SKM-1 treated with dmso at 0.1 percent for 144 hours (cell line): ENCODE data around the gene MCRIP2.
"Not testable (repeated sequence)": the region's sequence is repeated elsewhere in the genome, so short reads cannot be mapped to it uniquely, and the experiment has no call there.

ENCODE experiments used
- DNase-seq: peaks from one replicate; lab custom pipeline; 2025; ENCODE audit not compliant: unreplicated experiment; lab: John Stamatoyannopoulos, UW

Gene MCRIP2

GRCh38 chr16:679814-680624, 38.4 kb downstream of the MCRIP2 start, which contains the start of gene STUB1:
Gene STUB1, plus strand, starts transcription at chr16:680410. Its CDS starts 116 bp downstream, at chr16:680526.
- peak; percentile 67 for DNase-seq

GRCh38 chr16:680625-680945, 39.0 kb downstream of the MCRIP2 start:
- DNase-seq: no peak

- peak; percentile 14 for DNase-seq
Observed at GRCh38 chr16:680967-681745, 39.5 kb downstream of the MCRIP2 start.

GRCh38 chr16:681746-682427, 40.3 kb downstream of the MCRIP2 start:
- DNase-seq: no peak

- no peak for DNase-seq
Observed at GRCh38 chr16:682493-683395, 41.1 kb downstream of the MCRIP2 start.

- no peak for DNase-seq
Observed at GRCh38 chr16:683396-684070, 41.9 kb downstream of the MCRIP2 start.

- peak; percentile 87 for DNase-seq
Observed at GRCh38 chr16:684071-684794, 42.6 kb downstream of the MCRIP2 start, which contains the start of gene JMJD8. Gene JMJD8, minus strand, starts transcription at chr16:684334. Its CDS starts 15 bp downstream, at chr16:684319.

- DNase-seq: no peak
Observed at GRCh38 chr16:684961-685696, 43.5 kb downstream of the MCRIP2 start.

- DNase-seq: no peak
Observed at GRCh38 chr16:685967-686366, 44.3 kb downstream of the MCRIP2 start.

GRCh38 chr16:686459-687260, 45.0 kb downstream of the MCRIP2 start:
- no peak for DNase-seq

- DNase-seq: no peak
Observed at GRCh38 chr16:687499-687898, 45.9 kb downstream of the MCRIP2 start.

- no peak for DNase-seq
Observed at GRCh38 chr16:689175-689897, 47.7 kb downstream of the MCRIP2 start.

- DNase-seq: not testable (repeated sequence)
Observed at GRCh38 chr16:691242-691641, 49.6 kb downstream of the MCRIP2 start.

GRCh38 chr16:692356-693108, 50.9 kb downstream of the MCRIP2 start:
- no peak for DNase-seq

- no peak for DNase-seq
Observed at GRCh38 chr16:693364-693763, 51.7 kb downstream of the MCRIP2 start.

GRCh38 chr16:693766-694165, 52.1 kb downstream of the MCRIP2 start:
- no peak for DNase-seq
